Measurements from ENCODE around the gene HES5.

HES5 gene

DNA sequence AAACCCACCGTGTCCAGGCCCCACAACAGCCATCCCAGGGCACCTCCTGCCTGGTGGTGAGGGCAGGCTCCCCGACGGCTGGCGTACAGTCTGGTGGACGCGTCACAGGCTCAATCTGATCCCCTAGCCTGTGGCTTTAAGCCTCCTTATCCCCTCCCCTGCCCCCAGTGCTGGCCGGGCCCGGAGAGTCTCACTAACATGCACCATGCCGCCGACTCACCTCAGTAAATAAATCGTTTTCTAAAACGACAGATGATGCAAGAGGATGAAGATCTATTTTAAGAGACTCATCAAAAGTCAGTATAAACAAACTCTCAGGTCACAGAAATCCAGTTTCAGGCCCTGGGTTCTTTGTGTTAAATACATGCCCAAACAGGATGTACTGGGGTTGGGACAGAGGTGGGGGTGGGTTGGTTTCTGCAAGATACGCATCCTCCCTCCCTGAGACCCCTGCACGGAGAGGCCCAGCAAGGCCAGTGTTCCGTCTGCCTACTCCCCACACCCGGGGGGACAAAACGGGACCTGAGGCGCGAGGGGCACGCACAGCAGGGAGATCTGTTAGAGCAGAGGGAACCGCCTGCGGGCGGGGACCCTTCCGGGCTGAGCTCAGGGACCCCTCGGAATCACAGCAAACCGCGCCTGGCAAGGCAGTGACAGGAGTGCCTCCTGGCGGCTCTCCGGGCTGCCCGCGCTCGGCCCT, 6.7 kb downstream of the HES5 start:
- DNase-seq (ENCODE audit: low read depth, low spot score) = no peak
- CTCF ChIA-PET = interaction anchor here (1.1 to 4.6 kb wide), 3 partner anchors 11 to 25 kb away, joined by 3 to 24 read pairs (median 17); no protein-coding TSS in a partner anchor
- H3K4me3 ChIP-seq (ENCODE audit: low read depth, low read length) = no peak overlapping the region

GRCh38 chr1:2522230-2522629, 7.8 kb downstream of the HES5 start:
- no peak overlapping the region for H3K4me3 ChIP-seq (ENCODE audit: low read depth, low read length)
- ChIA-PET POLR2A (no interaction called here), CTCF (no interaction called here)
- TF ChIP-seq, protein P1, sequence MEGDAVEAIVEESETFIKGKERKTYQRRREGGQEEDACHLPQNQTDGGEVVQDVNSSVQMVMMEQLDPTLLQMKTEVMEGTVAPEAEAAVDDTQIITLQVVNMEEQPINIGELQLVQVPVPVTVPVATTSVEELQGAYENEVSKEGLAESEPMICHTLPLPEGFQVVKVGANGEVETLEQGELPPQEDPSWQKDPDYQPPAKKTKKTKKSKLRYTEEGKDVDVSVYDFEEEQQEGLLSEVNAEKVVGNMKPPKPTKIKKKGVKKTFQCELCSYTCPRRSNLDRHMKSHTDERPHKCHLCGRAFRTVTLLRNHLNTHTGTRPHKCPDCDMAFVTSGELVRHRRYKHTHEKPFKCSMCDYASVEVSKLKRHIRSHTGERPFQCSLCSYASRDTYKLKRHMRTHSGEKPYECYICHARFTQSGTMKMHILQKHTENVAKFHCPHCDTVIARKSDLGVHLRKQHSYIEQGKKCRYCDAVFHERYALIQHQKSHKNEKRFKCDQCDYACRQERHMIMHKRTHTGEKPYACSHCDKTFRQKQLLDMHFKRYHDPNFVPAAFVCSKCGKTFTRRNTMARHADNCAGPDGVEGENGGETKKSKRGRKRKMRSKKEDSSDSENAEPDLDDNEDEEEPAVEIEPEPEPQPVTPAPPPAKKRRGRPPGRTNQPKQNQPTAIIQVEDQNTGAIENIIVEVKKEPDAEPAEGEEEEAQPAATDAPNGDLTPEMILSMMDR (IDR thresholded peaks at IDR 0.05; ENCODE audit: insufficient read depth, low read length, missing control alignments) = no peak
- no peak for DNase-seq (ENCODE audit: low read depth, low spot score)

More for the DNA sequence above, 6.7 kb downstream of the HES5 start:
- TF ChIP-seq, protein P1 (IDR thresholded peaks at IDR 0.05; ENCODE audit: insufficient read depth, low read length, missing control alignments) = peak; percentile 2
- POLR2A ChIA-PET = interaction anchor here (0.7 kb wide), 1 partner anchor 10 kb away, joined by 3 read pairs; no protein-coding TSS in a partner anchor

GRCh38 chr1:2520806-2521205, 9.3 kb downstream of the HES5 start:
- POLR2A ChIA-PET = no interaction called here
- CTCF ChIA-PET = interaction anchor here (1.2 to 1.4 kb wide), 2 partner anchors 27 to 32 kb away, joined by 3 to 5 read pairs; no protein-coding TSS in a partner anchor
- no peak for DNase-seq (ENCODE audit: low read depth, low spot score)
- no peak overlapping the region for H3K4me3 ChIP-seq (ENCODE audit: low read depth, low read length)
- TF ChIP-seq, protein P1 (IDR thresholded peaks at IDR 0.05; ENCODE audit: insufficient read depth, low read length, missing control alignments) = no peak

DNA sequence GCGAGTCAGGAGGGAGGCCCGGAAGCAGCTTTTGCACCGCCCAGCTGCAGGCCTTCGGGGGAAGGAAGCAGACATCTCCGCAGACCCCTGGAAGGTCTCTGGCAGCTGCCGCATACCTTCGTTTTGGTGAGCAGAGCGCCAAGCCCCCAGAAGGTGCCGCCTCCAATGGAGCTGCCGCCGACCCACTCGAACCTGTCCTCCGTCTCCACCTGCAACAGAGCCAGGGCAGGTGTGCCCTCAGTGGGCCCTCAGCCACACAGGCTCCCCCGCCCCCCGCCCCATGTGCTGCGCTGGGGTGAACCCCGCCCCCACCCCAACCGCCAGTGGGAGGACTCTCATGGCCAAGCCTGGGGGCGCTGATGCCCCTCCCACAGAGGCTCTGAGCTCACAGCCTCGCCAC, 9.9 kb downstream of the HES5 start:
- ChIA-PET CTCF (interaction anchor here (1.2 to 1.4 kb wide), 2 partner anchors 28 to 31 kb away, joined by 3 to 5 read pairs; no protein-coding TSS in a partner anchor), POLR2A (no interaction called here)

GRCh38 chr1:2519729-2520128, 10.3 kb downstream of the HES5 start:
- CTCF ChIA-PET = interaction anchor here (1.2 to 1.4 kb wide), 2 partner anchors 28 to 31 kb away, joined by 3 to 5 read pairs; no protein-coding TSS in a partner anchor
- TF ChIP-seq, protein P1 (IDR thresholded peaks at IDR 0.05; ENCODE audit: insufficient read depth, low read length, missing control alignments) = no peak
- no peak overlapping the region for H3K4me3 ChIP-seq (ENCODE audit: low read depth, low read length)
- POLR2A ChIA-PET = no interaction called here
- no peak for DNase-seq (ENCODE audit: low read depth, low spot score)

More for the DNA sequence above, 9.9 kb downstream of the HES5 start:
- no peak for DNase-seq (ENCODE audit: low read depth, low spot score)
- H3K4me3 ChIP-seq (ENCODE audit: low read depth, low read length) = no peak overlapping the region
- TF ChIP-seq, protein P1 (IDR thresholded peaks at IDR 0.05; ENCODE audit: insufficient read depth, low read length, missing control alignments) = no peak

- no peak overlapping the region for H3K4me3 ChIP-seq (ENCODE audit: low read depth, low read length)
- ChIA-PET CTCF (interaction anchor here (1.4 kb wide), 1 partner anchor 29 kb away, joined by 5 read pairs; no protein-coding TSS in a partner anchor), POLR2A (no interaction called here)
- no peak for DNase-seq (ENCODE audit: low read depth, low spot score)
- TF ChIP-seq, protein P1 (IDR thresholded peaks at IDR 0.05; ENCODE audit: insufficient read depth, low read length, missing control alignments) = no peak
Measured at GRCh38 chr1:2519029-2519685, 10.9 kb downstream of the HES5 start.

Data from AG04449 (cell line).